ENCODE data around the gene FLT1.

- no peak for TF ChIP-seq CTCF (IDR thresholded peaks at IDR 0.05; ENCODE audit: low read length)
- no peak for TF ChIP-seq EZH2 (IDR thresholded peaks at IDR 0.05; ENCODE audit: borderline replicate concordance, low read length)
These were observed 37.4 kb downstream of the FLT1 start for GRCh38 chr13:28457521-28457920.

Data from OCI-LY1 (cell line).